CD14-positive monocyte (primary cell): Measurements from ENCODE around the gene RTL10. TPM values are rescaled to one million over a fixed set of nuclear protein-coding genes. Genes with fewer than 3 reads are reported as not detected.
A peak's percentile ranks its signal among the peaks of the same experiment; 100 is the strongest.

Experiments used
- DNase-seq, 3 donors: peaks; one replicate each; pipeline ENCODE4 v3.0.0-alpha.2; 2011 to 2022
- H2AFZ ChIP-seq: 2 replicates; pipeline ENCODE4 v1.6.0; 2012; ENCODE audit warnings: mild to moderate bottlenecking, low read depth, low read length, inconsistent platforms; ENCODE audit not compliant: insufficient read depth, poor library complexity, severe bottlenecking
- H3K27ac ChIP-seq, 2 donors: 1 replicate in 1 of 2; 2 replicates in 1 of 2; pipeline ENCODE4 v1.5.1; 2012 to 2013; ENCODE audit warnings: low read length in 2 of 2, control low read depth in 1 of 2, inconsistent platforms in 1 of 2, low read depth in 1 of 2, mild to moderate bottlenecking in 1 of 2
- H3K27me3 ChIP-seq, 2 donors: one replicate each; pipeline versions ENCODE4 v1.6.0 to v1.6.1; 2011 to 2013; ENCODE audit warnings: low read length in 2 of 2; ENCODE audit not compliant: control insufficient read depth in 2 of 2, insufficient read depth in 2 of 2
- H3K36me3 ChIP-seq, 2 donors: replicated peaks in 1 of 2; 1 replicate in 1 of 2; 2 replicates in 1 of 2; pipeline versions ENCODE4 v1.5.1 to v1.6.1; 2012 to 2013; ENCODE audit warnings: low read length in 2 of 2, control low read depth in 1 of 2, inconsistent platforms in 1 of 2, mild to moderate bottlenecking in 1 of 2; ENCODE audit not compliant: insufficient read depth in 2 of 2, control insufficient read depth in 1 of 2
- H3K4me1 ChIP-seq, 2 donors: 1 replicate in 1 of 2; 2 replicates in 1 of 2; pipeline versions ENCODE4 v1.5.1 to v1.6.1; 2012 to 2013; ENCODE audit warnings: low read length in 2 of 2, control low read depth in 1 of 2, inconsistent platforms in 1 of 2, mild to moderate bottlenecking in 1 of 2, moderate library complexity in 1 of 2; ENCODE audit not compliant: insufficient read depth in 2 of 2, control insufficient read depth in 1 of 2
- H3K4me2 ChIP-seq: replicated peaks from 2 replicates; pipeline ENCODE3; 2012; ENCODE audit warnings: low read length, moderate library complexity, mild to moderate bottlenecking; ENCODE audit not compliant: poor library complexity, severe bottlenecking; ENCODE audit errors: extremely low read depth
- H3K4me3 ChIP-seq, 3 experiments: fragments of 200-600 bp in 1 of 3; sonication (generic) in 1 of 3; replicated peaks in 1 of 3; 1 replicate in 2 of 3; 2 replicates in 1 of 3; pipeline ENCODE4 v1.5.1; 2011 to 2013; ENCODE audit warnings: low read length in 3 of 3, mild to moderate bottlenecking in 3 of 3, control low read depth in 2 of 3, low read depth in 2 of 3, inconsistent platforms in 1 of 3, moderate library complexity in 1 of 3
- H3K79me2 ChIP-seq: 2 replicates; pipeline ENCODE4 v1.6.0; 2012; ENCODE audit warnings: mild to moderate bottlenecking, control low read depth, inconsistent platforms, low read length, moderate library complexity; ENCODE audit not compliant: insufficient read depth
- H3K9ac ChIP-seq: 2 replicates; pipeline ENCODE4 v1.6.0; 2017; ENCODE audit warnings: low read length, mild to moderate bottlenecking; ENCODE audit not compliant: insufficient read depth, poor library complexity, severe bottlenecking
- H3K9me3 ChIP-seq, 2 donors: replicated peaks in 1 of 2; 1 replicate in 1 of 2; 2 replicates in 1 of 2; pipeline versions ENCODE4 v1.5.1 to v1.6.1; 2012 to 2013; ENCODE audit warnings: low read length in 2 of 2, control low read depth in 1 of 2; ENCODE audit not compliant: control insufficient read depth in 1 of 2, insufficient read depth in 1 of 2
- H4K20me1 ChIP-seq: 2 replicates; pipeline ENCODE4 v1.6.0; 2012; ENCODE audit warnings: mild to moderate bottlenecking, low read length, control low read depth, moderate library complexity; ENCODE audit not compliant: insufficient read depth
- H3K27ac Mint-ChIP-seq, 7 donors: one replicate each; pipeline ENCODE4 v1.8.0; 2020; ENCODE audit warnings: mild to moderate bottlenecking in 7 of 7, mixed read lengths in 7 of 7, moderate library complexity in 6 of 7, inconsistent platforms in 2 of 7
- H3K27me3 Mint-ChIP-seq, 3 donors: one replicate each; pipeline ENCODE4 v1.8.0; 2021 to 2022; ENCODE audit warnings: low read depth in 3 of 3, mild to moderate bottlenecking in 3 of 3, mixed read lengths in 3 of 3, moderate library complexity in 3 of 3, inconsistent platforms in 1 of 3
- H3K36me3 Mint-ChIP-seq, 2 donors: one replicate each; pipeline ENCODE4 v1.8.0; 2020; ENCODE audit warnings: mixed read lengths in 2 of 2, inconsistent platforms in 1 of 2, mild to moderate bottlenecking in 1 of 2
- H3K4me1 Mint-ChIP-seq: one replicate; pipeline ENCODE4 v1.8.0; 2020; ENCODE audit warnings: mild to moderate bottlenecking, mixed read lengths
- H3K4me3 Mint-ChIP-seq, 2 donors: one replicate each; pipeline ENCODE4 v1.8.0; 2020; ENCODE audit warnings: mild to moderate bottlenecking in 2 of 2, mixed read lengths in 2 of 2, moderate library complexity in 1 of 2
- H3K9me3 Mint-ChIP-seq, 7 donors: one replicate each; pipeline ENCODE4 v1.8.0; 2020 to 2022; ENCODE audit warnings: mixed read lengths in 7 of 7, mild to moderate bottlenecking in 6 of 7, moderate library complexity in 6 of 7, inconsistent platforms in 2 of 7
- WGBS: methylation state at CpG from one replicate; pipeline ENCODE4 v1.1.5; 2013; ENCODE audit warnings: missing lambda C conversion rate; ENCODE audit not compliant: insufficient coverage; 5-methylcytosine and 5-hydroxymethylcytosine counted together
- intact Hi-C, 2 donors: fragments of 100-400 bp; cut with micrococcal nuclease; formaldehyde crosslinking; loops; one replicate each; pipeline versions ENCODE4 v1.15.0 to v1.15.1; 2023
- polyA plus RNA-seq, 3 donors: library from polyadenylated mRNA; depleted of rRNA in 1 of 3; unstranded in 2 of 3; stranded (reverse) in 1 of 3; fragments of 300-500 nt in 2 of 3; fragments of >200 nt in 1 of 3; fragmentation: Illumina TruSeq in 2 of 3; gene quantifications; 1 replicate in 2 of 3; 2 replicates in 1 of 3; pipeline ENCODE4 v1.2.3, GENCODE V29; 2012 to 2021
- TF ChIP-seq, protein P1 (sequence below): fragments of 200-600 bp; IDR thresholded peaks from one replicate; pipeline ENCODE4 v1.8.0; 2022; ENCODE audit warnings: antibody characterized with exemption, mild to moderate bottlenecking

Gene RTL10
- polyA plus RNA-seq, 3 donors: 1.4 to 6.5 (median 1.5) TPM

DNA sequence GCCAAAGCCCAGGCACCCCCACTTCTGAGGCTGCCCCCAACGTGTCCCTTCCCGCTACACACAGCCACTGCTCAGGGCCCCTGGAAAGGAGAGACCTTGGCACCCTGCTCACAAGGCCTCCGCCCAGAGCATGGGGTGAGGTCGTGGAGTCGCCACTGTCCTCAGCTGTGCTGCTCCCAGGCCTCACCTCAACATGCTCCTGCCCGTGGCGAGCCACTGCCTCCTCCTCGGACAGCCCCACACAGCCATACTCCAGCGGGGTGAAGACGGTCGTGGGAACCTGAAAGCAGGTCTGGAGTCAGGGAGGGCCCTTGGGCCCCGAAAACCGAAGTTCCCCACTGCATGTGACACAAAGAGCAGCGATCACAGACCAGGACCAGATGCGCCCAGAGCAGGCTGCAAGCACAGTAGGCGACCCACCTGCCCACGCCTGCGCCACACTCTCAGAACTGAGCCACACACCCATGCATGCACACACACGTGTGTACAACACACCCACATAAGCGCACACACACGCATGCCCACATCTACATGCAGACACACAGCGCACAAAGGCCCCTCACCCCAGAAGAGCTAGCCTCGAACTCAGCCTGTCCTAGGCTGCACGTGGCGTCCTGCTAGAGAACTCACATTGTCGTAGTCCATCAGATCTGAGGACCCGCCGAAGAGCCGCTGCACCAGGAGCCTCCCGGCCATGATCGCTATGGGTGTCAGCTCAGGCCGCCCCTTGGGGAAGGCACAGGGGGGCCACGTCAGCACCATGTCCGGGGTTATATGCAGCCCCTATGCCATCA, 25.5 kb upstream of the RTL10 start:
- no peak overlapping the region for H3K4me3 Mint-ChIP-seq
- H3K36me3 ChIP-seq: peaks cover 36 to 63% of the 10 kb centered on the region in 2 donors
- no peaks in the 10 kb centered on the region for H3K9me3 Mint-ChIP-seq
- no peaks in the 10 kb centered on the region for H3K27me3 ChIP-seq
- H3K9me3 ChIP-seq: no peaks in the 10 kb centered on the region
- no peak overlapping the region for H3K27ac ChIP-seq
- no peaks in the 10 kb centered on the region for H3K4me1 Mint-ChIP-seq
- no peak overlapping the region for H3K4me2 ChIP-seq
- H3K79me2 ChIP-seq: no peaks in the 10 kb centered on the region
- no peak overlapping the region for H3K4me3 ChIP-seq
- DNase-seq: no peak
- peak overlapping the region in 2 of 7 donors; percentile 68 to 71 for H3K27ac Mint-ChIP-seq
- intact Hi-C loops: no loop called here
- no peak overlapping the region for H2AFZ ChIP-seq
- H4K20me1 ChIP-seq: no peaks in the 10 kb centered on the region
- H3K4me1 ChIP-seq: no peaks in the 10 kb centered on the region
- 95% methylated on average over 31 of the region's 34 CpGs for WGBS
- H3K27me3 Mint-ChIP-seq: no peaks in the 10 kb centered on the region
- TF ChIP-seq, protein P1, sequence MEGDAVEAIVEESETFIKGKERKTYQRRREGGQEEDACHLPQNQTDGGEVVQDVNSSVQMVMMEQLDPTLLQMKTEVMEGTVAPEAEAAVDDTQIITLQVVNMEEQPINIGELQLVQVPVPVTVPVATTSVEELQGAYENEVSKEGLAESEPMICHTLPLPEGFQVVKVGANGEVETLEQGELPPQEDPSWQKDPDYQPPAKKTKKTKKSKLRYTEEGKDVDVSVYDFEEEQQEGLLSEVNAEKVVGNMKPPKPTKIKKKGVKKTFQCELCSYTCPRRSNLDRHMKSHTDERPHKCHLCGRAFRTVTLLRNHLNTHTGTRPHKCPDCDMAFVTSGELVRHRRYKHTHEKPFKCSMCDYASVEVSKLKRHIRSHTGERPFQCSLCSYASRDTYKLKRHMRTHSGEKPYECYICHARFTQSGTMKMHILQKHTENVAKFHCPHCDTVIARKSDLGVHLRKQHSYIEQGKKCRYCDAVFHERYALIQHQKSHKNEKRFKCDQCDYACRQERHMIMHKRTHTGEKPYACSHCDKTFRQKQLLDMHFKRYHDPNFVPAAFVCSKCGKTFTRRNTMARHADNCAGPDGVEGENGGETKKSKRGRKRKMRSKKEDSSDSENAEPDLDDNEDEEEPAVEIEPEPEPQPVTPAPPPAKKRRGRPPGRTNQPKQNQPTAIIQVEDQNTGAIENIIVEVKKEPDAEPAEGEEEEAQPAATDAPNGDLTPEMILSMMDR: no peak
- H3K36me3 Mint-ChIP-seq: peaks cover 19 to 65% of the 10 kb centered on the region in 2 donors
- H3K9ac ChIP-seq: no peak overlapping the region

DNA sequence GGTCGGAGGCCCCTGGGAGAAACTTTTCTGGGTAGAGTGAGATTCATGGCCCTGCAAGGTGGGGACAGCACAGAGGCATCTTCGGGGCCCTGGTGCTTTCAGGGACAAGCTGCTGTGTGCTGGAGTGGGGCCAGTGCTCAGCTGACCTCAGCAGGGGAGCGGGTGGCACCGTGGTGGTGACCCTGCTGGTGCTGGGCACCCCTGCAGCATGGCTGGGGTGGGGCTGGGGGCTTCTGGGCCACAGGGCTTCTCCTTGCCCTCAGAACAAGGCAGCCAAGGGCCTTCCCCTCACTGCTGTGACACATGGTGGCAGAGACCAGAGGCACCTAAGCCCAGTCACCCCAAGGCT, 24.9 kb upstream of the RTL10 start:
- TF ChIP-seq, protein P1: no peak
- Histone ChIP-seq H3K79me2 (no peaks in the 10 kb centered on the region), H3K36me3 (peaks cover 37 to 69% of the 10 kb centered on the region in 2 donors), H3K9ac (no peak overlapping the region), H3K27ac (no peak overlapping the region), H2AFZ (no peak overlapping the region), H3K4me2 (no peak overlapping the region), H4K20me1 (no peaks in the 10 kb centered on the region), H3K9me3 (no peaks in the 10 kb centered on the region), H3K27me3 (no peaks in the 10 kb centered on the region), H3K4me3 (no peak overlapping the region), H3K4me1 (no peaks in the 10 kb centered on the region)
- Mint-ChIP-seq H3K4me3 (no peak overlapping the region), H3K4me1 (no peaks in the 10 kb centered on the region), H3K27me3 (no peaks in the 10 kb centered on the region), H3K9me3 (no peaks in the 10 kb centered on the region), H3K36me3 (peaks cover 19 to 66% of the 10 kb centered on the region in 2 donors), H3K27ac (no peak overlapping the region)
- intact Hi-C loops: no loop called here
- WGBS: 95% methylated on average over 4 of the region's 4 CpGs
- DNase-seq: no peak
